DOHH2 (cell line): ENCODE results near the gene AP1S3.

Source experiments
- H3F3A ChIP-seq: fragments of 200-600 bp; sonication (generic), shearing (Covaris generic); 2 replicates; pipeline ENCODE4 v1.6.0; 2016; ENCODE audit warnings: antibody characterized with exemption, mild to moderate bottlenecking; ENCODE audit not compliant: control insufficient read depth, insufficient read depth
- H3K27ac ChIP-seq: fragments of 200-600 bp; sonication (generic); 2 replicates; pipeline ENCODE4 v1.5.1; 2014; ENCODE audit warnings: low read depth, mild to moderate bottlenecking, low read length, moderate library complexity
- H3K27me3 ChIP-seq: fragments of 200-600 bp; sonication (generic); 2 replicates; pipeline ENCODE4 v1.6.1; 2014; ENCODE audit warnings: mild to moderate bottlenecking, low read length, mixed read lengths; ENCODE audit not compliant: control insufficient read depth
- H3K36me3 ChIP-seq: fragments of 200-600 bp; sonication (generic); 2 replicates; pipeline ENCODE4 v1.6.1; 2014; ENCODE audit warnings: mild to moderate bottlenecking, low read length, moderate library complexity, mixed read lengths; ENCODE audit not compliant: control insufficient read depth
- H3K4me1 ChIP-seq: fragments of 200-600 bp; sonication (generic); 2 replicates; pipeline ENCODE4 v1.6.1; 2014; ENCODE audit warnings: mild to moderate bottlenecking, low read length, mixed read lengths; ENCODE audit not compliant: control insufficient read depth
- H3K4me2 ChIP-seq: fragments of 200-600 bp; sonication (generic); 2 replicates; pipeline ENCODE4 v1.6.0; 2014; ENCODE audit warnings: mild to moderate bottlenecking, low read length, moderate library complexity
- H3K4me3 ChIP-seq: fragments of 200-600 bp; sonication (generic); 2 replicates; pipeline ENCODE4 v1.5.1; 2014; ENCODE audit warnings: mild to moderate bottlenecking, low read length, mixed read lengths
- H3K79me2 ChIP-seq: fragments of 200-600 bp; sonication (generic); 2 replicates; pipeline ENCODE4 v1.6.1; 2014; ENCODE audit warnings: mild to moderate bottlenecking, low read length, mixed read lengths; ENCODE audit not compliant: control insufficient read depth
- H3K9me2 ChIP-seq: fragments of 200-600 bp; sonication (generic); replicated peaks from 2 replicates; pipeline ENCODE4 v1.6.1; 2014; ENCODE audit warnings: mild to moderate bottlenecking, low read length, mixed read lengths; ENCODE audit not compliant: control insufficient read depth
- H3K9me3 ChIP-seq: fragments of 200-600 bp; sonication (generic); 2 replicates; pipeline ENCODE4 v1.6.1; 2014; ENCODE audit warnings: antibody characterized with exemption, low read length, mixed read lengths; ENCODE audit not compliant: control insufficient read depth, insufficient read depth
- H4K20me1 ChIP-seq: fragments of 200-600 bp; sonication (generic); 2 replicates; pipeline ENCODE4 v1.6.0; 2014; ENCODE audit warnings: low read depth, mild to moderate bottlenecking, antibody characterized with exemption, low read length, moderate library complexity; ENCODE audit not compliant: control insufficient read depth, insufficient read depth
- EZH2phosphoT487 ChIP-seq: fragments of 200-600 bp; sonication (generic); IDR thresholded peaks from 2 replicates; pipeline ENCODE4 v1.6.1; 2017; ENCODE audit warnings: borderline replicate concordance, mild to moderate bottlenecking, antibody characterized with exemption, low read length, moderate library complexity, mixed read lengths
- TF ChIP-seq, protein P1 (sequence below): fragments of 200-600 bp; sonication (generic); IDR thresholded peaks from one replicate; pipeline ENCODE4 v1.5.1; 2014; ENCODE audit warnings: antibody characterized with exemption, mild to moderate bottlenecking, low read depth, low read length; ENCODE audit not compliant: poor library complexity, severe bottlenecking

Gene AP1S3

DNA sequence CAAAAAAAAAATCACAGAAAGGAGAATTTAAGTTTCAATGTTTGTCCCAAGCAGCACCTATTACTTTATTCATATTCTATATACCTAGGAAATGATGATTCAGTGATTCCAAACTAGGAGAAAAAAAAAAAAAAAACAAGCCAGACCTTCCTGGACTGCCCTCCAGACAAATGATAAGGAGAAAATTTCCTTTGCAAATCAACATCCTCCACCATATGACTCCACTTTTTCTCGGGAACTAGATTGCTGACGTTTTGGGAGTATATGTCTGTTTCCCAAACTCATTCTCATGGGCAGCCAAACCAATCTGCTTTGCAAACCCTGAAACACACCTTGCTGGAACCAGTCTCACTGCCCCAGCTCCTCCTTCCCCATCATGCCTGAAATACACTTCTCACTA, 16.8 kb downstream of the AP1S3 start:
- H3K4me3 ChIP-seq = no peak overlapping the region
- H3K36me3 ChIP-seq = no peaks in the 10 kb centered on the region
- no peaks in the 10 kb centered on the region for H3K9me2 ChIP-seq
- no peak overlapping the region for H3K27ac ChIP-seq
- peaks cover 6% of the 10 kb centered on the region; the same call in 1 of the 2 replicates for H3F3A ChIP-seq
- no peaks in the 10 kb centered on the region for H4K20me1 ChIP-seq
- no peaks in the 10 kb centered on the region for H3K9me3 ChIP-seq
- no peaks in the 10 kb centered on the region for H3K27me3 ChIP-seq
- H3K4me2 ChIP-seq = no peak overlapping the region
- no peak for TF ChIP-seq EZH2phosphoT487
- TF ChIP-seq, protein P1, sequence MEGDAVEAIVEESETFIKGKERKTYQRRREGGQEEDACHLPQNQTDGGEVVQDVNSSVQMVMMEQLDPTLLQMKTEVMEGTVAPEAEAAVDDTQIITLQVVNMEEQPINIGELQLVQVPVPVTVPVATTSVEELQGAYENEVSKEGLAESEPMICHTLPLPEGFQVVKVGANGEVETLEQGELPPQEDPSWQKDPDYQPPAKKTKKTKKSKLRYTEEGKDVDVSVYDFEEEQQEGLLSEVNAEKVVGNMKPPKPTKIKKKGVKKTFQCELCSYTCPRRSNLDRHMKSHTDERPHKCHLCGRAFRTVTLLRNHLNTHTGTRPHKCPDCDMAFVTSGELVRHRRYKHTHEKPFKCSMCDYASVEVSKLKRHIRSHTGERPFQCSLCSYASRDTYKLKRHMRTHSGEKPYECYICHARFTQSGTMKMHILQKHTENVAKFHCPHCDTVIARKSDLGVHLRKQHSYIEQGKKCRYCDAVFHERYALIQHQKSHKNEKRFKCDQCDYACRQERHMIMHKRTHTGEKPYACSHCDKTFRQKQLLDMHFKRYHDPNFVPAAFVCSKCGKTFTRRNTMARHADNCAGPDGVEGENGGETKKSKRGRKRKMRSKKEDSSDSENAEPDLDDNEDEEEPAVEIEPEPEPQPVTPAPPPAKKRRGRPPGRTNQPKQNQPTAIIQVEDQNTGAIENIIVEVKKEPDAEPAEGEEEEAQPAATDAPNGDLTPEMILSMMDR = no peak
- H3K4me1 ChIP-seq = peaks cover 45% of the 10 kb centered on the region
- H3K79me2 ChIP-seq = peaks cover 49% of the 10 kb centered on the region

GRCh38 chr2:223819891-223820290, 17.5 kb downstream of the AP1S3 start:
- Histone ChIP-seq H3K27me3 (no peaks in the 10 kb centered on the region), H3K4me1 (peaks cover 45% of the 10 kb centered on the region), H3F3A (peaks cover 6% of the 10 kb centered on the region; the same call in 1 of the 2 replicates), H3K9me2 (no peaks in the 10 kb centered on the region), H3K27ac (no peak overlapping the region), H3K4me3 (no peak overlapping the region), H3K4me2 (no peak overlapping the region), H3K79me2 (peaks cover 49% of the 10 kb centered on the region), H3K36me3 (no peaks in the 10 kb centered on the region), H3K9me3 (no peaks in the 10 kb centered on the region), H4K20me1 (no peaks in the 10 kb centered on the region)
- TF ChIP-seq, protein P1 = no peak
- TF ChIP-seq EZH2phosphoT487 = no peak

DNA sequence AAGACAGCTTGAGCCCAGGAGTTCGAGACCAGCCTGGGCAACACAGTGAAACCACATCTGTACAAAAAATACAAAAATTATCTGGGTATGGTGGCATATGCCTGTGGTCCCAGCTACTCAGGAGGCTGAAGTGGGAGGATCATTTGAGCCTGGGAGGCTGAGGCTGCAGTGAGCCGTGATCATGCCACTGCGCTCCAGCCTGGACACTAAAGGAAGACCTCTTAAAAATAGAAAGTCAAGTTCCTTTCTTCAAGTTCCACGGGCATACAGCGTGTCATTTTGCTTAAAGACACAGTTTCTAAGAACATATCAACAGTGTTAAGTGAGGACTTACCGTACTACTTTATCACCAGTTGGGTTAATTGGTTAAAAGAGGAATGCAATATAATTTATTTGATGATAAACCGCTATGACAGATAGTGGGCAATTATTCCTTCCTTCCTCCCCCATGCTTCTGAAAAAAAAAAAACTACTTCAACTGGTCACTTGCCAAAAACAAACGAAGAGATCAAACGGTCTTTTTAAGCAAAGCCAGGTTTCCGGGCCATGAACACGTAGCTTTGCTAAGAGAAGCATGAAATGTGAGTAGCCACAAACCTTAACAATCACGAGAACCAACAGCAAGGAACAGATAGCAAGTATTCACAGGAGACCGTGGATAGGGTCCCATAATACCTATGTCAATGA, 21.4 kb downstream of the AP1S3 start:
- Histone ChIP-seq H3K4me1 (peaks cover 12% of the 10 kb centered on the region), H3K79me2 (peaks cover 37% of the 10 kb centered on the region), H3K4me2 (no peak overlapping the region), H3K9me3 (no peaks in the 10 kb centered on the region), H3K27ac (no peak overlapping the region), H3F3A (no peaks in the 10 kb centered on the region), H3K36me3 (no peaks in the 10 kb centered on the region), H3K4me3 (no peak overlapping the region), H4K20me1 (no peaks in the 10 kb centered on the region), H3K9me2 (no peaks in the 10 kb centered on the region), H3K27me3 (no peaks in the 10 kb centered on the region)
- TF ChIP-seq, protein P1 = no peak
- no peak for TF ChIP-seq EZH2phosphoT487
